ENCODE measurements around the gene UHRF2.

DNA sequence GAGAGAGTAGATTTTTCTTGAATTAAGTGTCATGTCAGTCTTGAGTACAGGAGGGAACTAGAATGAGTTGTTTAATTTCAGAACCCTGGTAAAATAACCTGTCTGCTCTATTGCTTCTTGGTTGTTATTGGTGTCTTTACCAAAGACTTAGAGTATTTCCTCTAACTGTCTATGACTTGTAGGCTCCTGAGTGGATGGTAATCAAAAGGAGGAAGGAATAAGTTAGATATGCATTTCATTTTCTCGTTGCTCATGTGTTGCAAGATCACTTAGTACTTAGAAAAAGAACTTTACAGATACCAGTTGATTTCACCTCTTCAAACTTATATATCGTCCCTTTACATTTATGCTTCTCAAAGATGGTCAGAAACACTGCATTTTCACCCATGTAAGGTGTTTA lies 31.1 kb downstream of the UHRF2 start:
- TF ChIP-seq, protein P1, sequence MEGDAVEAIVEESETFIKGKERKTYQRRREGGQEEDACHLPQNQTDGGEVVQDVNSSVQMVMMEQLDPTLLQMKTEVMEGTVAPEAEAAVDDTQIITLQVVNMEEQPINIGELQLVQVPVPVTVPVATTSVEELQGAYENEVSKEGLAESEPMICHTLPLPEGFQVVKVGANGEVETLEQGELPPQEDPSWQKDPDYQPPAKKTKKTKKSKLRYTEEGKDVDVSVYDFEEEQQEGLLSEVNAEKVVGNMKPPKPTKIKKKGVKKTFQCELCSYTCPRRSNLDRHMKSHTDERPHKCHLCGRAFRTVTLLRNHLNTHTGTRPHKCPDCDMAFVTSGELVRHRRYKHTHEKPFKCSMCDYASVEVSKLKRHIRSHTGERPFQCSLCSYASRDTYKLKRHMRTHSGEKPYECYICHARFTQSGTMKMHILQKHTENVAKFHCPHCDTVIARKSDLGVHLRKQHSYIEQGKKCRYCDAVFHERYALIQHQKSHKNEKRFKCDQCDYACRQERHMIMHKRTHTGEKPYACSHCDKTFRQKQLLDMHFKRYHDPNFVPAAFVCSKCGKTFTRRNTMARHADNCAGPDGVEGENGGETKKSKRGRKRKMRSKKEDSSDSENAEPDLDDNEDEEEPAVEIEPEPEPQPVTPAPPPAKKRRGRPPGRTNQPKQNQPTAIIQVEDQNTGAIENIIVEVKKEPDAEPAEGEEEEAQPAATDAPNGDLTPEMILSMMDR (IDR thresholded peaks at IDR 0.05) = no peak
- no peak for TF ChIP-seq POLR2A (IDR thresholded peaks at IDR 0.05)

Measured in upper lobe of left lung (tissue), 4 donors.